ENCODE measurements around the gene GPC6.

The GPC6 gene

GRCh38 chr13:93848247-93848646 is 621.6 kb downstream of the GPC6 start:
- DNase-seq (ENCODE audit: low spot score) = no peak

GRCh38 chr13:93851236-93851635 is 624.6 kb downstream of the GPC6 start:
- DNase-seq (ENCODE audit: low spot score) = no peak

- DNase-seq (ENCODE audit: low spot score) = no peak
Measured at GRCh38 chr13:93853912-93854311, 627.3 kb downstream of the GPC6 start.

DNA sequence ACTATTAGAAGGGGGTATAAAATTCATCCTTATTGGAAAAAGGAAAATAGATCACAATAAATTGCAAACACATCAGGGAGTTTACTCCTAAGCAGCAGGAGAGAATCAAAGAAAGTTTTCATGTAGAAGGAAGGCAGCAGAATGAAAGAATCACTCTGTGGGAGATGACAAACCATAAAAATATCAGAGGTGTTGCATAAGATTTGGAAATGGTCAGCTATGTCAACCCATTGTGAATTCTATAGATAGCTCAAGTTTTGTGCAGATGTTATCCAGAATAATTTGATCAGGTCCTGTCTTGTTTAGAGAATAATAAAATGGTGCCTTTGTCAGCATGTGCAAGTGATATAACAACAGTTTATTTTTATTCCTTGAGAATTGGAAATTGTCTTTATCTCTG is 630.5 kb downstream of the GPC6 start:
- DNase-seq (ENCODE audit: low spot score) = no peak

DNA sequence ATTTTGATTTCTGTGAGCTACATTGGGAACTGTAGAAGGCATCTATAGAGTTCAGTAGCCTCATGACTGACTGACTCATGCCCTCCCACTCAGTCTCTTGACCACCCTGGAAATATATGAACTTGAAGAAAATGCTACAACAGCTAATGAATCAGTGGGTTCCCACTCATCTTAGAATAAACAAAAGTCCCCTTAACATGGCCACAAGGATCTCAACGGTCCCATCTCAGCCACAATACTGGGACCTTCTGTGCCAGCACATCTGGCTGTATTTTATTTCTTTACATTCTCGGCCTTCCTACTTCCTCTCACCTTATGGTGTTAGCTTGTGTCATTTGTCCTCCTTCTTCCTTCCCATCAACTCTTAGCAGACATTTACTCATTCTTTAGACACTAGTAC is 633.1 kb downstream of the GPC6 start:
- no peak for DNase-seq (ENCODE audit: low spot score)

- no peak for DNase-seq (ENCODE audit: low spot score)
Measured at GRCh38 chr13:93861818-93862217, 635.2 kb downstream of the GPC6 start.

GRCh38 chr13:93862259-93862658 is 635.7 kb downstream of the GPC6 start:
- DNase-seq (ENCODE audit: low spot score) = no peak

- no peak for DNase-seq (ENCODE audit: low spot score)
Measured at GRCh38 chr13:93865235-93865634, 638.6 kb downstream of the GPC6 start.

DNA sequence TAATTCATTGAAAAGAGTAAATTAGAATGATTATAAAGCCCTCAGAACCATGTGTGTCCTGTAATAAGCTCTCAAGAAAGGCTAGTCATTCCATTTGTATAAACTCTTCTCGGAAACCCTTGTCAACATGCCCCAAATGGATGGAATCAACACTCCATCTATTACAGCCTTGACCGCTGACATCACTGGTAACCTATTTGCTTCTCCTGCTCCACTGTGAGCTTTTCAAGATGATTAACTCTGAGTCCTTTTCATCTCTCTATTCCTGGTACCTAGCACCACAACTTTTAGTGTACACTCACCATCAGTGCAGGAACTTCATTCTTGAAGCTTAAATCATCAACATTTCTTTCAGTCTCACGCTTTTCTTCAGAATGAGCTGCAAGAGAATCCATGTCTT is 640.9 kb downstream of the GPC6 start:
- DNase-seq (ENCODE audit: low spot score) = no peak

DNA sequence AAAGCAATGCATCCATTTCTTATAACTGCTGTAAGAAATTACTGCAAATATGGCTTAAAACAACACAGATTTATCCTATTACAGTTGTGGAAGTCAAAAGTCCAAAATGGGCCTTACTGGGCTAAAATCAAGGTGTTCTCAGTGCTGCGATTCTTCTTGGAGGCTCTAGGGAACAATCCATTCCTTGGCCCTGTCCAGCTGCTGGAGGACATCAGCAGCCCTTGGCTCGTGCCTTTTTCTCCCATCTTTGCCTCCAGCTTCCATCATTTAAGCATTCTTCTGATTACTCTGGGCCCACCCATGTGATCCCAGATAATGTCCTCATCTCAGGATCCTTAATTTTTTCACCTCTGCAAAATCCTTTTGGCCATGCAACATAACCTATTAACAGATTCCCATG is 645.8 kb downstream of the GPC6 start:
- DNase-seq (ENCODE audit: low spot score) = no peak

GRCh38 chr13:93872786-93873347 is 646.3 kb downstream of the GPC6 start:
- no peak for DNase-seq (ENCODE audit: low spot score)

DNA sequence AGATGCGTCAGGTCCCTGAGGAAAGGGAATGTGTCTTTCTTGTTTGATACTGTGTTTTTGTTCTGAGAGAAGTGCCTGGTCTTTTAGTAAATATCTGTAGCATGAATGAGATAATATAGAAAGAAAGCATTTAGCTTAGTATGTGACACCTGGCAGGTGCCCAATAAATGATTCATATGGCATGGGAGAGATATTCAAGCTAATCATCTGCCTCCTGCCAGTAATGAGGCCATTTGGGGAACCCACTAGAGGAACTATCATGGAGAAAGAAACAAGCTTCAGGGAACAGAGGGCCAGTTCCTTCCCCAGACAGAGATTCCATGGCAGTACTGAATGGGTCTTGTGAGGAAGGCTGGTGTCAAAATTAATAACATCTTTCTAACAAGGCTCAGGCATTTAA is 648.9 kb downstream of the GPC6 start:
- no peak for DNase-seq (ENCODE audit: low spot score)

DNA sequence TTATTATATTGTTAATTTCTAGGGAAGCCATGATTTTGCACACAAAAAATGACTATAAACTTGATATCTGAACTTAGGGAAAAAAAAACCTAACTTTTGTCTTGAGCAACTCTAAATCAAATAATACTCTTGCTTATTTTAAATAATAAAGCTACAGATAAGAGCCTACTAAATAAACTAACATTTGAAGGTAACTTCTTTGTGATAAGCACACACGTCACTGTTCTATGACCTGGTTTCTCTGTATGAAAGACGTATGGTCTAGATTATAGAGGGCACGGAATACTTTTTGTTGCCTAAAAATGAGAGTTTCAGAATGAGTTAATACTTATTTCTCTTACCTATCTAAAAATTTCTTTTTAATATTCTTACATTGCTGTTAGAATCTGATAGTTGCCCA is 649.6 kb downstream of the GPC6 start:
- no peak for DNase-seq (ENCODE audit: low spot score)

DNA sequence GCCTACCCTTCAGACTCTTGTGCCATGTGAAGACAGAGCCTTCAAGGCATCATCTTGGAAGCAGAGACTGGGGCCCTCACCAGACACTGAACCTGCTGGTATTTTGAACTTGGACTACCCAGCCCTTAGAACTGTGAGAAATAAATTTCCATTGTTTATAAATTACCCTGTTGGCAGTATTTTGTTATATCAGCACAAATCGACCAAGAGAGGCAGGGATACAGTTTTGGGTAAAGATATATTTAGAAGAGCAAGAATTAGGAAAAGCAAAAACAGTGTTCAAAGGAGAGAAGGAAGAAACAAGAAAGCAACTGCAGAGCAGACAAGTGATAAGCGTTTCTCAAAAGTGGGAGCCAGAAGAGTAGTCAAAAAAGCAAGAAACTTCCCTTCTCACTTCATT is 652.1 kb downstream of the GPC6 start:
- no peak for DNase-seq (ENCODE audit: low spot score)

DNA sequence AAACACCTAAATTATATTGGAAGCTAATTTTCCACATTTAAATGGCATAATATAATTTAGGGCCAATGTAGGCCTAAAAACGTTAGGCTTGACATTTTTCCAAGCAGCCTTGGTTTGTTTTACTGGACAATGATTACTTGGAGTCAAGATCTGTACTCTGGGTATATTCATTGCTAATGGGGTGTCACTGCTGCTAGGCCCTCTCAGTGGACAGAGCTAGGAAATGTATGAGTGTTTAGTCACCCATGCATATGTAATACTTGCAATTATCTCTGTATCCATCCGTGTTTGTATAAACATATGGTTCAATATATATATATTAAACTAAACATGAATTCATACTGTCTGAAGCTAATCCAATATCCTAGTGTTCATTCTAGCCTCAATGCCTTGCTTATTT is 654.8 kb downstream of the GPC6 start:
- no peak for DNase-seq (ENCODE audit: low spot score)

GRCh38 chr13:93882086-93882651 is 655.6 kb downstream of the GPC6 start:
- DNase-seq (ENCODE audit: low spot score) = no peak

- DNase-seq (ENCODE audit: low spot score) = no peak
Measured at GRCh38 chr13:93889430-93889951, 662.9 kb downstream of the GPC6 start.

DNA sequence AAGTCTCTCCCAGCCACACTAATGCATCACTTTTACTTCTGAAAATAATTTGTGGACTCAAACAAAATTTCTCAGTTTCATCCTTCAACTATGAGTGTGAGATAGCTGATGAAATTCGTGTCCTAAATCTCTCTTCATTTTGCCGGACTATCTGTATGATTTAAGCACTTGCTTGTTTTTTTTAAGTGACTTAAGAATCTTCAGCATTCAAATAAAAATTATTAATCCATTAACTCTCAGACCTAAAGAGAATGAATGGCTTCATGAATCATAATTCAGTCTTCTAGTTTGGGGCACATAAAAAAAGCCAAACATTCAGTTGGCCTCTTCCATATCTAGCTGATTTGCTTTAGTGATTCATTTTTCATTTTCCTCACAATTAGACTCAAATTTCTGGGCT is 673.4 kb downstream of the GPC6 start:
- no peak for DNase-seq (ENCODE audit: low spot score)

DNA sequence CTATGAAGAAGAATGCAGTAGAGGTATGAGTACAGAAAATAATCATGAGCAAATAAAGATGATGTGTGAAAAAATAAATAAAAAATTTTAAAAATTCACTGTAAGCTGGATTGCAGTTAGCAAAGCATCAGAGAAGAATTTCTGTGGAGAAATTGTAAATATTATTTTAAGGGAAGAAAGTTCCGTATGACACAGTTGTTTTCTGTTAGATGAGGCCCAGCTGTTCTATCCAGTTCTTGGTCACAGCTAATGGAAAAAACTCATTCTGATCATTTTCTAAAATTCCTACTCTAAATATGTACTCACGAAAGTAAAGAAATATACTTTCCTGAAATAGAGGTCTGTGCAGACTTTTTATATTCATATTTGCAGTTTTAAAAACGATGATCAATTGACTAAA is 674.1 kb downstream of the GPC6 start:
- no peak for DNase-seq (ENCODE audit: low spot score)

- no peak for DNase-seq (ENCODE audit: low spot score)
Measured at GRCh38 chr13:93903909-93904308, 677.3 kb downstream of the GPC6 start.

DNA sequence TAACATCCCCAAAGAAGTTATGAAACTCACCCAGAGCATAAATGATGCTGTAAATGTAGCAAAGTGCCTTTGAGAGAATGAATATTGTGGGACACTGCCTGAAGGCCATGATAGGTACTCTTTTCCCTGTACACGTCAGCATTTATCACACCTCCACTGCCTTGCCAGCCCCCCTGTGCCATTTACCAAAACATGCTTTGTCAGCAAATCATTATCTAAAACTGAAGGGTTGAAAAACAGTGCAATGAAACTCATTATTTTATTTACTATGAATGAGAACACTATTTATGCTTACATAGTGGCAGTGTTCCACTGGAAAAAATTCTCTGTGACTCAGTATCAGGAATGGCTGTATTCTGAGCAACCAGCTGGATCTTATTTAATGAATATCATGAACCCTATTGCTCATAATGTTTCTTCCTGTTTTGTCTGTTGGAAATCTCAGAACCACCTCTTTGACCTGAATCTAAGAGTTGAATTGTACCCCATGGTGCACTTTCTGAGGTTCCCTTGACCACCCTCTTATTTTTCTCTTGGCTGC is 688.7 kb downstream of the GPC6 start:
- DNase-seq (ENCODE audit: low spot score) = no peak

- no peak for DNase-seq (ENCODE audit: low spot score)
Measured at GRCh38 chr13:93922063-93922855, 695.7 kb downstream of the GPC6 start.

- no peak for DNase-seq (ENCODE audit: low spot score)
Measured at GRCh38 chr13:93925990-93926389, 699.4 kb downstream of the GPC6 start.
